MCF 10A (cell line): ENCODE results near the gene SGK2. TPM values are rescaled to one million over a fixed set of nuclear protein-coding genes. Genes with fewer than 3 reads are reported as not detected.

Experiments
- BruUV-seq: library from RNA; stranded (reverse); fragments of 400-500 nt; replicated peaks from 2 replicates; lab custom pipeline; 2021; lab: Mats Ljungman, UMichigan
- CTCF ChIA-PET: fragments of 300-600 bp; sonication (Branson Sonifier 250); formaldehyde crosslinking; extraction: SDS; loops from one replicate; lab custom pipeline; 2021; ENCODE audit warnings: antibody characterized with exemption, inconsistent platforms; lab: Yijun Ruan, JAX
- POLR2A ChIA-PET: fragments of 300-600, 350-650 bp; sonication (Branson Sonifier 250); formaldehyde crosslinking; extraction: SDS; loops from one replicate; lab custom pipeline; 2020; ENCODE audit warnings: antibody characterized with exemption, inconsistent platforms; lab: Yijun Ruan, JAX
- DNase-seq: peaks from one replicate; pipeline ENCODE4 v3.0.0-alpha.2; 2018; ENCODE audit not compliant: unreplicated experiment
- H3K27ac Mint-ChIP-seq: one replicate; pipeline ENCODE4 v1.8.0; 2022; ENCODE audit warnings: mild to moderate bottlenecking, low read depth, mixed read lengths; ENCODE audit not compliant: unreplicated experiment
- H3K27me3 Mint-ChIP-seq: one replicate; pipeline ENCODE4 v1.8.0; 2022; ENCODE audit warnings: mixed read lengths; ENCODE audit not compliant: insufficient read depth, unreplicated experiment
- H3K36me3 Mint-ChIP-seq: one replicate; pipeline ENCODE4 v1.8.0; 2022; ENCODE audit warnings: mild to moderate bottlenecking, moderate library complexity, mixed read lengths; ENCODE audit not compliant: insufficient read depth, unreplicated experiment
- H3K4me1 Mint-ChIP-seq: one replicate; pipeline ENCODE4 v1.8.0; 2022; ENCODE audit warnings: mixed read lengths; ENCODE audit not compliant: insufficient read depth, unreplicated experiment
- H3K4me3 Mint-ChIP-seq: one replicate; pipeline ENCODE4 v1.8.0; 2022; ENCODE audit warnings: mild to moderate bottlenecking, moderate library complexity, mixed read lengths; ENCODE audit not compliant: unreplicated experiment
- H3K9me3 Mint-ChIP-seq: one replicate; pipeline ENCODE4 v1.8.0; 2022; ENCODE audit warnings: mixed read lengths; ENCODE audit not compliant: unreplicated experiment
- intact Hi-C: fragments of 100-400 bp; cut with micrococcal nuclease; formaldehyde crosslinking; loops from 2 replicates; pipeline ENCODE4 v1.14.1; 2022
- total RNA-seq: library from RNA; stranded (reverse); gene quantifications from 2 replicates; pipeline ENCODE4 v1.2.3, GENCODE V29; 2022
- TF ChIP-seq, protein P1 (sequence below): fragments of 200-600 bp; IDR thresholded peaks from one replicate; pipeline ENCODE4 v1.8.0; 2022; ENCODE audit warnings: antibody characterized with exemption, mild to moderate bottlenecking; ENCODE audit not compliant: unreplicated experiment

SGK2 gene
- total RNA-seq, 1 experiment from 2014 or later: 0.33 TPM

GRCh38 chr20:43537921-43538877 is 20.6 kb upstream of the SGK2 start:
- Mint-ChIP-seq H3K36me3 (peaks cover 5% of the 10 kb centered on the region), H3K27ac (no peak overlapping the region), H3K4me1 (peaks cover 5% of the 10 kb centered on the region), H3K27me3 (no peaks in the 10 kb centered on the region), H3K4me3 (no peak overlapping the region), H3K9me3 (no peaks in the 10 kb centered on the region)
- POLR2A ChIA-PET: interaction anchor here (0.7 to 1.0 kb wide), 4 partner anchors 8 to 652 kb away, joined by 3 to 4 read pairs (median 3); no protein-coding TSS in a partner anchor
- no TSS peak for BruUV-seq
- TF ChIP-seq, protein P1, sequence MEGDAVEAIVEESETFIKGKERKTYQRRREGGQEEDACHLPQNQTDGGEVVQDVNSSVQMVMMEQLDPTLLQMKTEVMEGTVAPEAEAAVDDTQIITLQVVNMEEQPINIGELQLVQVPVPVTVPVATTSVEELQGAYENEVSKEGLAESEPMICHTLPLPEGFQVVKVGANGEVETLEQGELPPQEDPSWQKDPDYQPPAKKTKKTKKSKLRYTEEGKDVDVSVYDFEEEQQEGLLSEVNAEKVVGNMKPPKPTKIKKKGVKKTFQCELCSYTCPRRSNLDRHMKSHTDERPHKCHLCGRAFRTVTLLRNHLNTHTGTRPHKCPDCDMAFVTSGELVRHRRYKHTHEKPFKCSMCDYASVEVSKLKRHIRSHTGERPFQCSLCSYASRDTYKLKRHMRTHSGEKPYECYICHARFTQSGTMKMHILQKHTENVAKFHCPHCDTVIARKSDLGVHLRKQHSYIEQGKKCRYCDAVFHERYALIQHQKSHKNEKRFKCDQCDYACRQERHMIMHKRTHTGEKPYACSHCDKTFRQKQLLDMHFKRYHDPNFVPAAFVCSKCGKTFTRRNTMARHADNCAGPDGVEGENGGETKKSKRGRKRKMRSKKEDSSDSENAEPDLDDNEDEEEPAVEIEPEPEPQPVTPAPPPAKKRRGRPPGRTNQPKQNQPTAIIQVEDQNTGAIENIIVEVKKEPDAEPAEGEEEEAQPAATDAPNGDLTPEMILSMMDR: peak; percentile 95
- CTCF ChIA-PET: interaction anchor here (0.6 to 6.1 kb wide), 87 partner anchors 8 to 1869 kb away, joined by 3 to 81 read pairs (median 4); partner anchors contain the start of genes FITM2, IFT52 and SGK2
- intact Hi-C loops: loop anchor here (1.0 to 2.0 kb wide), 4 partner anchors 53 to 542 kb away; partner anchors contain the start of gene IFT52
- peak; percentile 68 for DNase-seq

DNA sequence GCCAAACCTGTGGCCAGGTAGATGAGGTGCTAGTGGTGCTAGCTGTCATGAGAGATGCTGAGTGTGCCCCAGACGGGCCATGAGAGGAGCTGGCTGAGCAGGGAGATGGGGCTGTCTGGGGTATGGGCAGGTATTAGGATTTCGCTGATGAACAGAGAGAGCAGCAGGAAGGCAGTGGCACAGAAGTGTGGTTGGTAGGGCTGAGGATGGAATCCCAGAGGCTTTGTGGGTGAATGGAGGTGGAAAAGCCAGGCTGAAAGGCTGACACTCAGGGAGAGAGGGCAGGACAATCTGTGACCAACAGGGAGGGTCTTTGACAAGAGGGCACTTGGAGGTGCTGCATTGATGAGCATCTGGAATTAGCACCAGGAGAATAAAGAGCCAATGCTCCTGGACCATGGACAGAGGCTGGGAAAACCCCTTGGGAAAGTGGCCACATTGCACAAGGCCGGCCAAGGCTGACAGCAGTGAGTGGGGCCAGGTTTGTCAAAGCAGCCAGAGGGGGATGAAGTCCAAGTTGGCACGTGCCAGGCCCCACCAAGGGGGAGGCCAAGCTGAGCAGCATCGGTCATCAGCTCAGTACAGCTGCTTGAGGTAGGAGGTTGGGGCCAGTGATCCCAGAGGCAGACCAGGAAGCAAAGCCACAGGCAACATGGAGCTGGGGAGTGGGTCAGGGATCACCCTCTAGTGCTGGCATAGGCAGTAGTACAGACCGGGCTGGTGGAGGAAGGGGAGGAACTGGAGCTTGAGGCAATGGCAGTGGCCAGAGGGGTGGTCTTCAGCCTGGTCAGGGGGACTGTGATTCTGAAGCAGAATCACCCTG is 19.7 kb upstream of the SGK2 start:
- TF ChIP-seq, protein P1: no peak
- H3K27ac Mint-ChIP-seq: no peak overlapping the region
- DNase-seq: no peak

DNA sequence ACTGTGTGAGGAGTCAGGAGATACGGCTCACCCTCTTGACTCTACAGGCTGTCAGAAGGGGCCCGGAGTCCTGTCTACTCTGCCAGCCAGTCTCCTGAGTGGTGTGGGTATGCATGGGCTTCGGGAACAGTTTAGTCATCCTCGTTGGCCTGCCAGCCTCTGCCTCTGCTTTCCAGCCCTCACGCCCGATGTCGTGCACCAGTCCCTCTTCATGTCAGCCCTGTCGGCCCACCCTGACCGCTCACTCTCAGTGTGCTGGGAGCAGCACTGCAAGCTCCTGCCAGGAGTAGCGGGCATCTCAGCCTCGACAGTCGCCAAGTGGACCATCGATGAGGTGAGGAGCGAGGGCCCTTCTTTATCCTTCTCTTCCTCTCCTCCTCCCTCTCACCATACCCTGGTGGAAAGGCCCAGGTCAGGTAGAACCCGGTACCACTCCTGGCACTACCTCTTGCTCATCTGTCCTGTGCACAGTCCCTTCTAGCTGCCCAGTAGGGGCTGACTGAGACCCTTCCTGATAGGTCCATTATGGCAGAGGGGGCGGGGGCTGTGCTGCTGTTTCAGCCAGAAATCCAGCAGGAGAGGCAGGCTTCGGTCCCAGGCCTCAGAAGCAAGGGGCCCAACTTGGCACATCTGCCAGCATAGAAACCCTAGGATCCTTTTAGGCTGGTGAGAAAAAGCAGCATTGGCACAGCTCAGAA is 18.7 kb upstream of the SGK2 start:
- TF ChIP-seq, protein P1: no peak
- BruUV-seq: no TSS peak
- no peak for DNase-seq
- H3K4me3 Mint-ChIP-seq: no peak overlapping the region
- H3K9me3 Mint-ChIP-seq: no peaks in the 10 kb centered on the region
- H3K27me3 Mint-ChIP-seq: no peaks in the 10 kb centered on the region
- CTCF ChIA-PET: interaction anchor here (0.6 to 6.1 kb wide), 17 partner anchors 10 to 554 kb away, joined by 3 to 81 read pairs (median 4); partner anchors contain the start of genes IFT52 and SGK2
- H3K27ac Mint-ChIP-seq: no peak overlapping the region
- H3K36me3 Mint-ChIP-seq: peaks cover 7% of the 10 kb centered on the region
- POLR2A ChIA-PET: interaction anchor here (0.6 kb wide), 1 partner anchor 93 kb away, joined by 3 read pairs; no protein-coding TSS in a partner anchor
- peaks cover 5% of the 10 kb centered on the region for H3K4me1 Mint-ChIP-seq
- intact Hi-C loops: loop anchor here (2.0 kb wide), 2 partner anchors 51 to 91 kb away; partner anchors contain the start of gene IFT52

More for the DNA sequence above, 19.7 kb upstream of the SGK2 start:
- no peaks in the 10 kb centered on the region for H3K27me3 Mint-ChIP-seq
- POLR2A ChIA-PET: interaction anchor here (0.7 kb wide), 1 partner anchor 651 kb away, joined by 3 read pairs; no protein-coding TSS in a partner anchor
- H3K36me3 Mint-ChIP-seq: peaks cover 7% of the 10 kb centered on the region
- H3K4me1 Mint-ChIP-seq: peaks cover 5% of the 10 kb centered on the region
- intact Hi-C loops: loop anchor here (1.0 to 2.0 kb wide), 4 partner anchors 52 to 541 kb away; partner anchors contain the start of gene IFT52
- no peaks in the 10 kb centered on the region for H3K9me3 Mint-ChIP-seq
- CTCF ChIA-PET: interaction anchor here (0.5 to 6.1 kb wide), 70 partner anchors 11 to 931 kb away, joined by 3 to 81 read pairs (median 5); partner anchors contain the start of genes IFT52 and SGK2
- no peak overlapping the region for H3K4me3 Mint-ChIP-seq
- BruUV-seq: no TSS peak
